ENCODE measurements around the gene RNF44. TPM values are rescaled to one million over a fixed set of nuclear protein-coding genes. Genes with fewer than 3 reads are reported as not detected.
A peak's percentile ranks its signal among the peaks of the same experiment; 100 is the strongest.

RNF44 gene
- total RNA-seq, 1 donor from 2014 or later: 11.7 TPM

DNA sequence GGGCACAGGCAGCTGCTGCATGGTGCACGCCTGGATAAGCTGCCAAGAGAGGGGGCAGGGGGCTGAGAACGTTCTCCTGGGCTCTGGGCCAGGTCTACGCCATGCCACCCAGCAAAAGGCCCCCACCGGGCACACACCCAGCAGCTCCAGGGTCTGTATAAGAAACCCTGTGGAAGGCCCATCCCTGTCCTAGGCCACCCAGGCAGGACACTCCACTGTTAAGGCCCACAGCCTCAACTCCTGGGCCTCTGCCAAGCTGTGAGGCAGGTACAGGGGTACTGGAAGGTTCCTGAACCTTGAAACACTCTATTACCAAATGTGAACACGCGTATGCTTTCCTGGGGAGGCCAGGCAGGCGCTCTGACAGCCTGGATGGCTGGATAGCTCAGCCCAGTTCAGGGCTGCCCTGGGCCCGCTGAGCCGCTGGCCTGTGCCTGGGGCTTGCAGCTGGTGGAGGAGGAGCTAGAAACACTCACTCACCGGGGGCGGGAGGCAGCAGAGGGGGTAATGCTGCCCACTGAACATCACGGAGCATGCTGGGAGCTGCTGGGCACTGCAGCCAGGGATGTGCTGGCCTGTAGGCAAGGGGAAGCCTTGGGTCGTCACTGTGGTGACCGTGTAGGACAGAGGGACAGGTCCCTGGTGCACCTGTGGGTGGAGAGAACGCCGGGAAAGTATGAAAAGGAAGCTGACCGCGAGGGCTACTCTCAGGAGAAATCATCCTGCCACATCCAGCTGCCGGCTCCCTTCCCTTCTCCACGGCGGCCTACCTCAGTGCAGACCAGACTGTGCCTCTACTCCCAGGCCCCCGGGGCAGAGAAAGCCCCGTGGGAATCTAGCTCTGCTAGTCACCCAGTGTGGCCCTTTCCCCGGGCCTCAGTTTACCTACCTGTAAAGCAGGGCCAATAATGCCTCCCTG is 6.0 kb downstream of the RNF44 start:
- Histone ChIP-seq H3K27ac (no peak overlapping the region), H3K27me3 (no peaks in the 10 kb centered on the region), H4K20me1 (ENCODE audit: low read depth) (peaks cover 64% of the 10 kb centered on the region), H3K4me2 (no peak overlapping the region), H3K79me2 (ENCODE audit: low read depth) (peaks cover 54% of the 10 kb centered on the region), H3K36me3 (no peaks in the 10 kb centered on the region), H3K9ac (no peak overlapping the region), H3K9me3 (ENCODE audit: low read depth) (no peaks in the 10 kb centered on the region), H2AFZ (replicated peaks) (no peak overlapping the region), H3K4me3 (no peak overlapping the region), H3F3A (ENCODE audit: low read depth) (no peaks in the 10 kb centered on the region), H3K4me1 (peaks cover 10% of the 10 kb centered on the region)
- TF ChIP-seq EZH2 (IDR thresholded peaks at IDR 0.05): no peak
- TF ChIP-seq, protein P1, sequence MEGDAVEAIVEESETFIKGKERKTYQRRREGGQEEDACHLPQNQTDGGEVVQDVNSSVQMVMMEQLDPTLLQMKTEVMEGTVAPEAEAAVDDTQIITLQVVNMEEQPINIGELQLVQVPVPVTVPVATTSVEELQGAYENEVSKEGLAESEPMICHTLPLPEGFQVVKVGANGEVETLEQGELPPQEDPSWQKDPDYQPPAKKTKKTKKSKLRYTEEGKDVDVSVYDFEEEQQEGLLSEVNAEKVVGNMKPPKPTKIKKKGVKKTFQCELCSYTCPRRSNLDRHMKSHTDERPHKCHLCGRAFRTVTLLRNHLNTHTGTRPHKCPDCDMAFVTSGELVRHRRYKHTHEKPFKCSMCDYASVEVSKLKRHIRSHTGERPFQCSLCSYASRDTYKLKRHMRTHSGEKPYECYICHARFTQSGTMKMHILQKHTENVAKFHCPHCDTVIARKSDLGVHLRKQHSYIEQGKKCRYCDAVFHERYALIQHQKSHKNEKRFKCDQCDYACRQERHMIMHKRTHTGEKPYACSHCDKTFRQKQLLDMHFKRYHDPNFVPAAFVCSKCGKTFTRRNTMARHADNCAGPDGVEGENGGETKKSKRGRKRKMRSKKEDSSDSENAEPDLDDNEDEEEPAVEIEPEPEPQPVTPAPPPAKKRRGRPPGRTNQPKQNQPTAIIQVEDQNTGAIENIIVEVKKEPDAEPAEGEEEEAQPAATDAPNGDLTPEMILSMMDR (IDR thresholded peaks at IDR 0.05): no peak
- TF ChIP-seq EZH2phosphoT487 (IDR thresholded peaks at IDR 0.05): no peak
- Mint-ChIP-seq H3K4me1 (peaks cover 26% of the 10 kb centered on the region), H3K27ac (peak overlapping the region; percentile 72), H3K36me3 (peaks cover 6% of the 10 kb centered on the region), H3K27me3 (ENCODE audit: insufficient read depth, low read depth) (peaks cover 3% of the 10 kb centered on the region), H3K4me3 (no peak overlapping the region), H3K9me3 (no peaks in the 10 kb centered on the region)
- no peak for DNase-seq (ENCODE audit: low spot score)

DNA sequence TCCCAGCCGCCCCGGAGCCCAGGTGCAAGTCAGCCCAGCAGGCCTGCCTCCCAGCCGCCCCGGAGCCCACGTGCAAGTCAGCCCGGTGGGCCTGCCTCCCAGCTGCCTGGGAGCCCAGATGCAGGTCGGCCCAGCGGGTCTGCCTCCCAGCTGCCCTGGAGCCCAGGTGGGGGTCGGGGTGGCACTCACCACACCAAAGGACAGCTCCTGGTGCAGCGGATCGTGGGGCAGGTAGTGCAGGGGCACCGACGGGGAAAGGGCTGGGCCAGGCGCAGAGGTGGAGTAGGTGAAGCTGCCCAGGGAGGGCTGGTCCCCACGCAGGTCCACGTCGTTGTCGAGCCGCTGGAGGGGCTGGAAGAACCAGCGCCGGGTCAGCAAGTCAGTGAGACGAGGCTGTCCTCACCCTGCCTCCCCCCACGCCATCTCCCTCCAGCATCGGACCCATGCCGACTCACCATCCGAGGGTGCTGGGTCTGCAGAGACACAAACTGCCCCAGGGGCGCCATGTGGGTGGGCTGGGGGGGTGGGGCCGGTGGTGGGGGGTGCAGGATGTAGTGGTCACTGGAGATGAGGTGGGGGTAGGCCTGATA is 6.7 kb downstream of the RNF44 start:
- Histone ChIP-seq H3K9ac (no peak overlapping the region), H3F3A (ENCODE audit: low read depth) (peaks cover 2% of the 10 kb centered on the region), H3K27me3 (no peaks in the 10 kb centered on the region), H3K4me3 (no peak overlapping the region), H4K20me1 (ENCODE audit: low read depth) (peaks cover 58% of the 10 kb centered on the region), H2AFZ (replicated peaks) (no peak overlapping the region), H3K27ac (no peak overlapping the region), H3K79me2 (ENCODE audit: low read depth) (peaks cover 47% of the 10 kb centered on the region), H3K9me3 (ENCODE audit: low read depth) (no peaks in the 10 kb centered on the region), H3K36me3 (no peaks in the 10 kb centered on the region), H3K4me1 (peaks cover 8% of the 10 kb centered on the region), H3K4me2 (no peak overlapping the region)
- Mint-ChIP-seq H3K27me3 (ENCODE audit: insufficient read depth, low read depth) (peaks cover 6% of the 10 kb centered on the region), H3K9me3 (no peaks in the 10 kb centered on the region), H3K36me3 (peaks cover 5% of the 10 kb centered on the region), H3K27ac (no peak overlapping the region), H3K4me3 (no peak overlapping the region), H3K4me1 (peaks cover 20% of the 10 kb centered on the region)
- TF ChIP-seq EZH2 (IDR thresholded peaks at IDR 0.05) (no peak), EZH2phosphoT487 (IDR thresholded peaks at IDR 0.05) (no peak)
- TF ChIP-seq, protein P1 (IDR thresholded peaks at IDR 0.05): no peak
- no peak for DNase-seq (ENCODE audit: low spot score)

DNA sequence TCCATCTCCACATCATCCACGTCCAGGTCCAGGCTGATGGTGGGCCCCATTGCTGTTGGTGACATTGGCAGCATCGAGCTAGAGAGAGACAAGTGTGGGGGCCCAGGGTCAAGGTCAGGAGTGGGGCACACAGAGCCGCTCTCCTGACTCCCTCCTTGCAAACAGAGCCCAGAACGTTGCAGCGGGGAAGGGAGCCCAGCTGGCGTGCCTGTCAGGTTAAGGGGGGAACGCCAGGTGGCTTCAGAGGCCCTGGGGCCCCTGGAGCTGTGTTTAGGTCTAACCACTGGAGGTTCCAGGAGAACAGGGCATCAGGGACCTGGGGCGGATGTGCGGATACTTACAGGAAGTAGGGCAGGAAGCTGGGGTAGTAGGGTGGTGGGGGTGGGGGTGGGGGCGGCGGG is 7.5 kb downstream of the RNF44 start:
- DNase-seq (ENCODE audit: low spot score): no peak
- peaks cover 9% of the 10 kb centered on the region for H3K27me3 Mint-ChIP-seq (ENCODE audit: insufficient read depth, low read depth)
- TF ChIP-seq, protein P1 (IDR thresholded peaks at IDR 0.05): no peak

More for the DNA sequence above, 7.5 kb downstream of the RNF44 start:
- Histone ChIP-seq H3K9ac (no peak overlapping the region), H3K4me1 (peaks cover 2% of the 10 kb centered on the region), H2AFZ (replicated peaks) (no peak overlapping the region), H3K4me3 (no peak overlapping the region), H3K36me3 (no peaks in the 10 kb centered on the region), H3K9me3 (ENCODE audit: low read depth) (no peaks in the 10 kb centered on the region), H3K79me2 (ENCODE audit: low read depth) (peaks cover 39% of the 10 kb centered on the region), H3K27ac (no peak overlapping the region), H3F3A (ENCODE audit: low read depth) (peaks cover 2% of the 10 kb centered on the region), H3K27me3 (no peaks in the 10 kb centered on the region), H4K20me1 (ENCODE audit: low read depth) (peaks cover 50% of the 10 kb centered on the region), H3K4me2 (no peak overlapping the region)
- no peak overlapping the region for H3K4me3 Mint-ChIP-seq
- H3K27ac Mint-ChIP-seq: no peak overlapping the region
- H3K4me1 Mint-ChIP-seq: peaks cover 13% of the 10 kb centered on the region
- H3K36me3 Mint-ChIP-seq: peaks cover 6% of the 10 kb centered on the region
- H3K9me3 Mint-ChIP-seq: no peaks in the 10 kb centered on the region

Measured in neural progenitor cell (in vitro differentiated cells).